GM18867 (cell line): Measurements from ENCODE around the gene NPIPA8.
"Not testable (repeated sequence)": the region's sequence is repeated elsewhere in the genome, so short reads cannot be mapped to it uniquely, and the experiment has no call there.

Experiments used
- ATAC-seq: cut with Tn5 transposase; IDR thresholded peaks from one replicate; pipeline ENCODE4 v1.9.1; 2021; ENCODE audit warnings: mild to moderate bottlenecking, moderate library complexity; ENCODE audit not compliant: unreplicated experiment

NPIPA8 gene

DNA sequence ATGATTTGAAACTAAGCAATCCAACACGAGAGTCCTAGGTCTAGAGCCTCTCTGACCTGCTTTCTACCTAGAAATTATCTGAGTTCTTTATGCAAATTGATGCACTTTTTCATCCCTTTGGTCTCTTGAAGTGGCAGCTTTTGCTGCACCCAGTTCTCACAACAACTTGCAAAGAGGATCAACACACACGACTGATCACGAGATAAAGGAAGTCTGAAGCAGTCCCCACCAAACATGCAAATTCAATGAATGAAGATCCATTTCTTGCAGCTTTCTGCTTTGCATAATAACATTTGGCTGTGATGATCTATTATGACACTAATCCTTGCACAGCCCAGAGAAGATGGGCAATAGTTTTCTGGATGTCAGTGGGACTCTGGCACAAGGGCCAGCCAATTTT is 56.2 kb downstream of the NPIPA8 start:
- not testable (repeated sequence) for ATAC-seq

DNA sequence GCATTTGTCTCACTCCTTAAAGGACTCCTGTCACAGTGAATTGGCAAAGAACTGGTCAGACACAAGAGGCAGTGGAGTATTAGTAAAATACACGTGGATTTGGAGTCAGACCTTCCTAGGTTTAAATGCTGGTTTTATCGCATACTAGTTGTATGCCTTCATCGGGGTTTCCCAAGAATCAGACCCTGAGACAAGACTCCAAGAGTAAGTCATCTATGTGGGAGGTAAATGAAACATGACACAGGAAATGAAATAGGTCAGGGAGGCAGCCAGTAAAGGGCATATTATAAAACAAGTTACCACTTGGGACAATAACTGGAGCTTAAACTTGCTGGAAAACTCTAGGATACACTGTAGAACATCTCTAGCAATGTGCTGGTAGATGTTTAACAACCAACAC is 59.8 kb downstream of the NPIPA8 start:
- not testable (repeated sequence) for ATAC-seq

DNA sequence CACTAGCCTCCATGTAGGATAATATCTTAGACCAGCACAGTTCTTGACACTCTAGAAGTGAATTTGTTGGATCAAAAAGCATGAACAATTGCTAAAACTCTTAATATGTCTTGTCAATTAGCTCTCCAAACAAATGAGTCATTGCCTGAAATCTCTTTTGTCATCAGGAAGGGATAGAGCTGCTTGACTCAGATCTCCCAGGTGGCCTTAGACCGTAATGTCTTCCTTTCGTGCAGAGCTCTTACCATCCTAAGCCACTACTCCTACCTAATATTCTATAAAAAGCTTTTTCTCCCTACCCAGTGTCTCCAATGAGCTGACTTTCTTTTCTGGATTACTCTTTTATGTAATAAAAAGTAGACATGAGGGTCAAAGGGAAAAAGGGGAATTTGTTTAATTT is 66.4 kb downstream of the NPIPA8 start:
- ATAC-seq, result not testable (repeated sequence)
